Astrocyte (in vitro differentiated cells and primary cell): Measurements from ENCODE around the gene ANKLE2.

Experiments
- EZH2 ChIP-seq: IDR thresholded peaks from 2 replicates; pipeline ENCODE4 v1.6.1; 2012; ENCODE audit warnings: mild to moderate bottlenecking, low read length, inconsistent platforms; ENCODE audit not compliant: insufficient read depth
- TF ChIP-seq, protein P1 (sequence below): IDR thresholded peaks from 2 replicates; pipeline ENCODE4 v1.5.1; 2011; ENCODE audit warnings: low read depth, mild to moderate bottlenecking, inconsistent platforms, low read length, moderate library complexity; ENCODE audit not compliant: insufficient read depth

DNA sequence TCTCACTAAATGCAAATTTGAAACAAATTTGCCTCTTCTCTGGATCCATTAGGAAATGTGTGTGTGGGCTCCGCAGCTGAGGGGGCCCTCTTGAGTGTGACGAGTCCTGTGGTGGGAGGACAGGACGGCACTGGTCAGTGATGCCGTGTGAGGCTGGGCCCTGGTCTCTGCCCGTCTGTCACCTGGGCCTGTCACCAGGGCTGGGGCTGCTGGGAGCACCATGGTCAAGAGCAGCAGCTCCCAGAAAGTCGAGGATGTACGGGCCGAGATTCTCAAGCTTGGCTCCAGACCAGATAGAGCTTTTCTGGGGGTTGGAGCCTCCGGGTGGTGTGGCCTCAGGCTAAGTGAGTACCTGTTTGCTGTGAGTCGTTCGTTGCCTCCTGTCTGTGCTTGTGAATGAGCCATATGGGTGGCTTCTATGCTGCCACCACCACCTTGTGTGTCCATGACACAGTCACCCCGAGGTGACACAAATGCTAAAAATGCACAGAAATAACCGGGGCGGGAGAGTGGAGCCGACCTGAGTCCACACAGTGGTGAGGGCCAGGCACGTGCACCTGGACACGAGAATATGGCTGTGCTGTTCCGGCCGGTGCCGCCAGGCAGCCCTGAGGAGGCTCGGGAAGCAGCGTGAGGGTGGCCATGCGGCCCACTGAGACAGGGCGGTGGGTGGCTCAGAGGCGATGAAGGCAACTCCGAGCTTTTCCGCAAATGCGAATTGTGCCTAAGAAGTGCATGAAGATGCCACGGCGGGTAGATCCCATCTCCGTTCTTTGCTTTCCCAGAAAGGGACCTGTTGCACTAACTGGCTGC lies 42.3 kb downstream of the ANKLE2 start:
- TF ChIP-seq, protein P1, sequence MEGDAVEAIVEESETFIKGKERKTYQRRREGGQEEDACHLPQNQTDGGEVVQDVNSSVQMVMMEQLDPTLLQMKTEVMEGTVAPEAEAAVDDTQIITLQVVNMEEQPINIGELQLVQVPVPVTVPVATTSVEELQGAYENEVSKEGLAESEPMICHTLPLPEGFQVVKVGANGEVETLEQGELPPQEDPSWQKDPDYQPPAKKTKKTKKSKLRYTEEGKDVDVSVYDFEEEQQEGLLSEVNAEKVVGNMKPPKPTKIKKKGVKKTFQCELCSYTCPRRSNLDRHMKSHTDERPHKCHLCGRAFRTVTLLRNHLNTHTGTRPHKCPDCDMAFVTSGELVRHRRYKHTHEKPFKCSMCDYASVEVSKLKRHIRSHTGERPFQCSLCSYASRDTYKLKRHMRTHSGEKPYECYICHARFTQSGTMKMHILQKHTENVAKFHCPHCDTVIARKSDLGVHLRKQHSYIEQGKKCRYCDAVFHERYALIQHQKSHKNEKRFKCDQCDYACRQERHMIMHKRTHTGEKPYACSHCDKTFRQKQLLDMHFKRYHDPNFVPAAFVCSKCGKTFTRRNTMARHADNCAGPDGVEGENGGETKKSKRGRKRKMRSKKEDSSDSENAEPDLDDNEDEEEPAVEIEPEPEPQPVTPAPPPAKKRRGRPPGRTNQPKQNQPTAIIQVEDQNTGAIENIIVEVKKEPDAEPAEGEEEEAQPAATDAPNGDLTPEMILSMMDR, result no peak
- TF ChIP-seq EZH2, result no peak
